B cell (primary cell): Measurements from ENCODE around the gene MBOAT1.

Experiments
- EZH2 ChIP-seq: IDR thresholded peaks from 2 replicates; pipeline ENCODE4 v1.6.1; 2012; ENCODE audit warnings: borderline replicate concordance, low read depth, mild to moderate bottlenecking, moderate library complexity, low read length; ENCODE audit not compliant: insufficient read depth, poor library complexity, severe bottlenecking
- TF ChIP-seq, protein P1 (sequence below): fragments of 200-600 bp; IDR thresholded peaks from one replicate; pipeline ENCODE4 v1.8.0; 2022; ENCODE audit warnings: antibody characterized with exemption, mild to moderate bottlenecking

DNA sequence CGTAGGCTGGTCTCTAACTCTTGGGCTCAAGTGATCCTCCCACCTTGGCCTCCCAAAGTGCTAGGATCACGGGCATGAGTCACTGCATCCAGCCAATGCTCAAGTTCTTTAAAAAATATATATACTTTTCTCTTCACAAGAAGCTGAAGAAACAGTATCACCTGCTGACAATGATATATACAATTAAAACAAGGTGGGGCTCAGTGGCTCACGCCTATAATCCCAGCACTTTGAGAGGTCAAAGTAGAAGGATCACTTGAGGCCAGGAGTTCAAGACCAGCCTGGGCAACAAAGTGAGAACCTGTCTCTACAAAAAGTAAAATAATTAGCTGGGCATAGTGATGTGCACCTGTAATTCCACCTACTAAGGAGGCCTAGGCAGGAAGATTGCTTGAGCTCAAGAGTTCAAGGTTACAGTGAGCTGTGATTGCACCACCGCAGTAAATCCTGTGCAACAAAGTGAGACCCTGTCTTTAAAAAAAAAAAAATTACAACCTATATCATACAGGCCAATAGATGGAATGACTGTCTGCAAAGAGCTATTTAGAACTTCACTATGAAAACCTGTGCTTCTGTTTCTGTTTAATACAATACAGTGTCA lies 36.4 kb downstream of the MBOAT1 start:
- TF ChIP-seq, protein P1, sequence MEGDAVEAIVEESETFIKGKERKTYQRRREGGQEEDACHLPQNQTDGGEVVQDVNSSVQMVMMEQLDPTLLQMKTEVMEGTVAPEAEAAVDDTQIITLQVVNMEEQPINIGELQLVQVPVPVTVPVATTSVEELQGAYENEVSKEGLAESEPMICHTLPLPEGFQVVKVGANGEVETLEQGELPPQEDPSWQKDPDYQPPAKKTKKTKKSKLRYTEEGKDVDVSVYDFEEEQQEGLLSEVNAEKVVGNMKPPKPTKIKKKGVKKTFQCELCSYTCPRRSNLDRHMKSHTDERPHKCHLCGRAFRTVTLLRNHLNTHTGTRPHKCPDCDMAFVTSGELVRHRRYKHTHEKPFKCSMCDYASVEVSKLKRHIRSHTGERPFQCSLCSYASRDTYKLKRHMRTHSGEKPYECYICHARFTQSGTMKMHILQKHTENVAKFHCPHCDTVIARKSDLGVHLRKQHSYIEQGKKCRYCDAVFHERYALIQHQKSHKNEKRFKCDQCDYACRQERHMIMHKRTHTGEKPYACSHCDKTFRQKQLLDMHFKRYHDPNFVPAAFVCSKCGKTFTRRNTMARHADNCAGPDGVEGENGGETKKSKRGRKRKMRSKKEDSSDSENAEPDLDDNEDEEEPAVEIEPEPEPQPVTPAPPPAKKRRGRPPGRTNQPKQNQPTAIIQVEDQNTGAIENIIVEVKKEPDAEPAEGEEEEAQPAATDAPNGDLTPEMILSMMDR: no peak
- TF ChIP-seq EZH2: no peak
